ENCODE data around the gene PER2. TPM values are rescaled to one million over a fixed set of nuclear protein-coding genes. Genes with fewer than 3 reads are reported as not detected.

The PER2 gene
- total and polyA plus RNA-seq, 8 donors = 4.4 to 188 (median 23.2) TPM

DNA sequence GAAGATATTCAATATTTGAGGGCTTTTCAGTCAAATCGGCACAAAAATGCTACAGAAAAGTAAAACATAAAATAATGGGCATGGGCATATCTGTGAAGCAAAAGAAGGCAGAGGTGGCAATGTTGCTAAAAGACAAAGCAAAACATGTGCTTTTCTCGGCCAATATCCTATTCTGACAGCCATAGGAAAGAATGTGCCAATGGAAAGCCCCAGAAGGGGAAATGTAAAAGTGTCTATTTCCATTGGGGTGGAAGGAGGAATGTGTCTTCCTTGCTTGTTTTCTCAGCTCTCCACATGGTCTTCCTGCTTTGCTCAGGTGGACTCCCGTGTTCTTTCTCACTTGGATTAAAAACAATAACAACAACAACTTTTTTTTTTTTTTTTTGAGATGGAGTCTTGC, 13.7 kb upstream of the PER2 start:
- intact Hi-C loops (cut with DNase I; ENCODE audit: low total_unique reads) = no loop called here
- WGBS, 5 donors = 68 to 84% (median 80%) methylated on average over 3 of the region's 3 CpGs
- no peak for DNase-seq
- Histone ChIP-seq H3K4me1 (peaks cover 25 to 64% (median 37%) of the 10 kb centered on the region in 4 donors), H3K9me3 (no peaks in the 10 kb centered on the region), H3K4me3 (no peak overlapping the region), H3K36me3 (no peaks in the 10 kb centered on the region), H3K27ac (peak overlapping the region in 1 of 5 donors; percentile 8), H3K27me3 (peaks cover 0 to 2% (median 0%) of the 10 kb centered on the region in 3 donors)
- no peak for TF ChIP-seq EP300 (IDR thresholded peaks at IDR 0.05)
- no peak for TF ChIP-seq POLR2AphosphoS5 (IDR thresholded peaks at IDR 0.05)
- TF ChIP-seq, protein P1, sequence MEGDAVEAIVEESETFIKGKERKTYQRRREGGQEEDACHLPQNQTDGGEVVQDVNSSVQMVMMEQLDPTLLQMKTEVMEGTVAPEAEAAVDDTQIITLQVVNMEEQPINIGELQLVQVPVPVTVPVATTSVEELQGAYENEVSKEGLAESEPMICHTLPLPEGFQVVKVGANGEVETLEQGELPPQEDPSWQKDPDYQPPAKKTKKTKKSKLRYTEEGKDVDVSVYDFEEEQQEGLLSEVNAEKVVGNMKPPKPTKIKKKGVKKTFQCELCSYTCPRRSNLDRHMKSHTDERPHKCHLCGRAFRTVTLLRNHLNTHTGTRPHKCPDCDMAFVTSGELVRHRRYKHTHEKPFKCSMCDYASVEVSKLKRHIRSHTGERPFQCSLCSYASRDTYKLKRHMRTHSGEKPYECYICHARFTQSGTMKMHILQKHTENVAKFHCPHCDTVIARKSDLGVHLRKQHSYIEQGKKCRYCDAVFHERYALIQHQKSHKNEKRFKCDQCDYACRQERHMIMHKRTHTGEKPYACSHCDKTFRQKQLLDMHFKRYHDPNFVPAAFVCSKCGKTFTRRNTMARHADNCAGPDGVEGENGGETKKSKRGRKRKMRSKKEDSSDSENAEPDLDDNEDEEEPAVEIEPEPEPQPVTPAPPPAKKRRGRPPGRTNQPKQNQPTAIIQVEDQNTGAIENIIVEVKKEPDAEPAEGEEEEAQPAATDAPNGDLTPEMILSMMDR (IDR thresholded peaks at IDR 0.05) = no peak
- no peak for TF ChIP-seq POLR2A (IDR thresholded peaks at IDR 0.05)

DNA sequence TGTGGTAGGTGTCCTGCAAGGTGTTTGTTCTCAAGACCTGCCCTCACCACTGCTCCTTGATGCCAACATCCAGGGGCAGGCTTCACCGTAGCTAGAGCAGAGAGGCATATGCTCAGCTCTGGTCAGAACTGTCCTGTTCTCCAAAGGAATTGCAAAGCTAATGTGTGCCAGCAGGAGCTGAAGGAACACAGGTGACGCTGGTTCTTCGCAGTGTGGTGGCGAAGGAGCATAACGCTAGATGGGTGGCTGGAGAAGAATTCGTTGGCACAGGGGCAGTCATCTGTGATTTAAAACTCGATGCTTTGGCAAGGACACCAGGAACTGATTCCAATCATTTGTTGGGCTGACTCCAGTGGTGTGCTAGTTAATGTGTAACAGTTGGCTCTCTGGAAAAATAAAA, 11.4 kb upstream of the PER2 start:
- DNase-seq = peak; percentile 51 to 75
- TF ChIP-seq, protein P1 (IDR thresholded peaks at IDR 0.05) = peak in 1 of 7 experiments; percentile 21
- TF ChIP-seq POLR2A (IDR thresholded peaks at IDR 0.05) (peak in 2 of 4 donors; percentile 15 to 42), POLR2AphosphoS5 (IDR thresholded peaks at IDR 0.05) (peak; percentile 40 to 67 (median 67)), EP300 (IDR thresholded peaks at IDR 0.05) (no peak)
- intact Hi-C loops (cut with DNase I; ENCODE audit: low total_unique reads) = no loop called here
- no peaks in the 10 kb centered on the region for H3K36me3 ChIP-seq
- peak overlapping the region; percentile 72 to 87 (median 81) for H3K27ac ChIP-seq
- peaks cover 0 to 7% (median 0%) of the 10 kb centered on the region in 3 donors for H3K27me3 ChIP-seq
- peak overlapping the region in 3 of 4 donors; percentile 11 to 25 (median 24) for H3K4me3 ChIP-seq
- WGBS, 5 donors = 23 to 42% (median 30%) methylated on average over 7 of the region's 7 CpGs
- H3K4me1 ChIP-seq = peaks cover 20 to 54% (median 35%) of the 10 kb centered on the region in 4 donors
- no peaks in the 10 kb centered on the region for H3K9me3 ChIP-seq

DNA sequence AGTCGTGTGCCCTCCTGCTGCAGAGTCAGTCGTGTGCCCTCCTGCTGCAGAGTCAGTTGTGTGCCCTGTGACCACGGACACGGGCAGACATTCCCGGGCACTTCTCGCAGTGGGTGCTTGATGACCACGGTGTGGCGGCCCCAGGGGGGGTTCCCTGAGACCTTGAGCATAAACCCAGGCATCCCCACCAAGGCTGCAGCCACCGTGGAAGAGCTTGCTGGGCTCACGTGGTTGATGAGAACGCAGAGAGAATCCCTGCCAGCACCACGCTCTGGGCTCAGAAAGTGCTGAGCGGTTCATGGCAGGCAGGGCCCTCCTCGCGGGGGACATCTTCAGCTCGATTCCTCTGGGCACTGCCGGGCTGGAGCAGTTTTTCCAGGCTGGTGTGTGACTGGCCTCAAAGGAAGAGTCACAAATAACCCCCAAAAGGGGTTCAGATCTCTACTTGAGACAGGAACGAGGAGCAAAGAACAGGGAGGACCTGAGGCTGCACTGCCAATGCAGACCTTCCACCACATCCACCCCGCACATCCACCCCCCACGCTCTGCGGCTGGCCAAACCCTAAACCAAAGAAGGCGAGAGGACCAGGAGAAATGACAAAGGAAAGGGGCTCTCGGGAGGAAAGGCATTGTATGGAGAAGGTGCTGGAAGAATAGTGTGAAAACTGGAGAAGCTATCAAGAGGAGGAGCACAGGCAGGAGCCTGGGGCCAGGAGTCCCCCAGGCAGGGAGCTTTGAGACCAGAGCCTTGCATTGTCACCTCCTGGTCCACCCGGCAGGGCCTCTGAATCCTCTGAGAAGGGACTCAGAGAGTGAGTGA, 8.4 kb upstream of the PER2 start:
- no peak for DNase-seq
- TF ChIP-seq POLR2AphosphoS5 (IDR thresholded peaks at IDR 0.05) (no peak), EP300 (IDR thresholded peaks at IDR 0.05) (no peak), POLR2A (IDR thresholded peaks at IDR 0.05) (no peak)
- TF ChIP-seq, protein P1 (IDR thresholded peaks at IDR 0.05) = no peak
- Histone ChIP-seq H3K27me3 (peaks cover 0 to 7% (median 0%) of the 10 kb centered on the region in 3 donors), H3K4me1 (peaks cover 26 to 66% (median 40%) of the 10 kb centered on the region in 4 donors), H3K4me3 (no peak overlapping the region), H3K36me3 (no peaks in the 10 kb centered on the region), H3K27ac (no peak overlapping the region), H3K9me3 (no peaks in the 10 kb centered on the region)
- intact Hi-C loops (cut with DNase I; ENCODE audit: low total_unique reads) = no loop called here
- WGBS, 5 donors = 73 to 85% (median 81%) methylated on average over 7 to 24 of the region's 24 CpGs

DNA sequence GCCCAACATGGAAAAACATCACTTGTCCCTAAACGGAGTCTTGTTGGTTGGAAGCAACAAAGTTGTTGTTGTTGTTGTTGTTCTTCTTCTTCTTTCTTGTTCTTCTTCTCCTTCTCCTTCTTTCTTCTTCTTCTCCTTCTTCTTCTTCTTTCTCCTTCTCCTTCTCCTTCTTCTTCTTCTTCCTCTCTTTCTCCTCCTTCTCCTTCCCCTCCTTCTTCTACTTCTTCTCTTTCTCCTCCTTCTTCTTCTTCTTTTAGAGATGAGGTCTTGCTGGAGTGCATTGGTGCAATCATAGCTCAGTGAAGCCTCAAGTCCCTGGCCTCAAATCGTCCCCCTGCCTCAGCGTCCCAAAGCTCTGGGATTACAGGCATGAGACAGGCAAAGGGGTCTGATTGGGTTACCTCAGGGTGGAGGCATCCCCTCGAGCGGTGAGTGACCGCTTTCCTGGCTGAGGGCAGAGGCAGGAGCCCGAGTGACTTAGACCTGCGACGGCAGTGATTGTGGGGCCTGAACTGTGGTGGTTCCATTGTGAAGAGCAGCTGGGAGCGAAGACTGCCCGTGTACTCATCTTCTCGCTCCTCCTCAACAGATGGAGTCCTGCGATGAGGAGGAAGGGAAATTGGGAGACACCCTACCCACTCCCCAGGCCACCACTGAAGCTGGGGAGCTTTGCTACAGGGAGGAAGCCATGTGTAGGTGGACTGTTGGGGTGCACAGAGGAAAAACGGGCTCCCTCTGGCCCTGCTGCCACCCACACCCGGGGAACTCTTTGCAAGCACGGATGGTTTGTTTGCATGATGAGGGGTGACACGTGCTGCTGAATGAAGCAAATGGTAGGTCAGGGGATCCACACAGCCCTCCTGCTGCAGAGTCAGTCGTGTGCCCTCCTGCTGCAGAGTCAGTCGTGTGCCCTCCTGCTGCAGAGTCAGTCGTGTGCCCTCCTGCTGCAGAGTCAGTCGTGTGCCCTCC, 7.0 kb upstream of the PER2 start:
- H3K36me3 ChIP-seq = no peaks in the 10 kb centered on the region
- no peak overlapping the region for H3K4me3 ChIP-seq
- H3K27me3 ChIP-seq = peaks cover 0 to 7% (median 0%) of the 10 kb centered on the region in 3 donors
- DNase-seq = no peak
- H3K4me1 ChIP-seq = peaks cover 24 to 53% (median 43%) of the 10 kb centered on the region in 4 donors
- WGBS, 5 donors = 71 to 76% (median 74%) methylated on average over 19 to 21 of the region's 21 CpGs
- intact Hi-C loops (cut with DNase I; ENCODE audit: low total_unique reads) = no loop called here
- no peaks in the 10 kb centered on the region for H3K9me3 ChIP-seq
- TF ChIP-seq POLR2AphosphoS5 (IDR thresholded peaks at IDR 0.05) = no peak
- TF ChIP-seq, protein P1 (IDR thresholded peaks at IDR 0.05) = no peak
- no peak for TF ChIP-seq EP300 (IDR thresholded peaks at IDR 0.05)
- TF ChIP-seq POLR2A (IDR thresholded peaks at IDR 0.05) = no peak
- peak overlapping the region; percentile 50 to 76 (median 72) for H3K27ac ChIP-seq
